HCT116 (cell line): ENCODE results near the gene TKFC. TPM values are rescaled to one million over a fixed set of nuclear protein-coding genes. Genes with fewer than 3 reads are reported as not detected.
A peak's percentile ranks its signal among the peaks of the same experiment; 100 is the strongest.

Experiments used
- ATAC-seq: fragments of 200-7000 bp; cut with Tn5 transposase; 2 replicates; pipeline ENCODE4 v1.9.1; 2020; ENCODE audit warnings: mild to moderate bottlenecking, moderate library complexity
- BruUV-seq: library from RNA; stranded (reverse); fragments of 400-500 nt; replicated peaks from 2 replicates; lab custom pipeline; 2021; lab: Mats Ljungman, UMichigan
- CTCF ChIA-PET: fragments of 300-600 bp; sonication (Branson Sonifier 250); formaldehyde crosslinking; loops from one replicate; lab custom pipeline; 2021; ENCODE audit warnings: antibody characterized with exemption; lab: Charles Lee
- POLR2A ChIA-PET: fragments of 300-600, 350-600 bp; sonication (Branson Sonifier 250); formaldehyde crosslinking; loops from one replicate; lab custom pipeline; 2021; ENCODE audit warnings: antibody characterized with exemption; lab: Charles Lee
- RAD21 ChIA-PET, 2 experiments: fragments of 300-600 bp; sonication (Branson Sonifier 250); formaldehyde crosslinking; loops; one replicate each; lab custom pipeline; 2023; ENCODE audit warnings: low total read pairs in 2 of 2; ENCODE audit not compliant: uncharacterized antibody in 2 of 2, unreplicated experiment in 2 of 2, low non-redundant PET in 1 of 2; lab: Charles Lee
- DNase-seq: peaks from one replicate; pipeline ENCODE4 v3.0.0-alpha.2; 2010; ENCODE audit warnings: low read depth, low spot score
- H2AFZ ChIP-seq: fragments of 200-600 bp; shearing (Covaris generic), sonication (generic); 2 replicates; pipeline ENCODE4 v1.6.1; 2017; ENCODE audit warnings: low read depth, mixed run types, mixed read lengths, antibody characterized with exemption, low read length; ENCODE audit not compliant: poor library complexity, severe bottlenecking
- H3K27ac ChIP-seq: 2 replicates; pipeline ENCODE4 v1.5.1; 2012; ENCODE audit warnings: low read depth, low read length
- H3K27me3 ChIP-seq: fragments of 200-600 bp; sonication (generic); 2 replicates; pipeline ENCODE4 v1.6.1; 2016; ENCODE audit warnings: mixed run types, low read length, mixed read lengths; ENCODE audit not compliant: insufficient read depth
- H3K36me3 ChIP-seq, 2 experiments: fragments of 200-500 bp in 1 of 2; fragments of 200-600 bp in 1 of 2; sonication (Bioruptor generic) in 1 of 2; sonication (generic) in 1 of 2; 2 replicates each; pipeline versions ENCODE4 v1.5.1 to v1.6.1; 2014 to 2016; ENCODE audit warnings: low read length in 2 of 2, inconsistent platforms in 1 of 2, mixed read lengths in 1 of 2, mixed run types in 1 of 2; ENCODE audit not compliant: insufficient read depth in 2 of 2, control insufficient read depth in 1 of 2
- H3K4me1 ChIP-seq, 2 experiments: fragments of 200-600 bp in 1 of 2; sonication (generic) in 1 of 2; 2 replicates each; pipeline versions ENCODE4 v1.5.1 to v1.6.1; 2012 to 2017; ENCODE audit warnings: low read length in 2 of 2, inconsistent platforms in 1 of 2, mild to moderate bottlenecking in 1 of 2, mixed read lengths in 1 of 2, mixed run types in 1 of 2, moderate library complexity in 1 of 2; ENCODE audit not compliant: insufficient read depth in 2 of 2, control insufficient read depth in 1 of 2
- H3K4me2 ChIP-seq: fragments of 200-600 bp; sonication (generic); 2 replicates; pipeline ENCODE4 v1.6.1; 2017; ENCODE audit warnings: mixed run types, low read length, mixed read lengths
- H3K4me3 ChIP-seq, 2 experiments: fragments of 200-600 bp in 1 of 2; sonication (generic) in 1 of 2; replicated peaks in 1 of 2; 2 replicates each; pipeline ENCODE4 v1.5.1; 2011 to 2016; ENCODE audit warnings: low read length in 2 of 2, control low read depth in 1 of 2, low read depth in 1 of 2, mild to moderate bottlenecking in 1 of 2, mixed read lengths in 1 of 2, mixed run types in 1 of 2
- H3K79me2 ChIP-seq: fragments of 200-600 bp; sonication (generic); 2 replicates; pipeline ENCODE4 v1.6.1; 2017; ENCODE audit warnings: mild to moderate bottlenecking, mixed run types, low read length, moderate library complexity, mixed read lengths; ENCODE audit not compliant: insufficient read depth
- H3K9ac ChIP-seq: fragments of 200-600 bp; sonication (generic); 2 replicates; pipeline ENCODE4 v1.6.1; 2016; ENCODE audit warnings: low read length, mixed read lengths
- H3K9me2 ChIP-seq: fragments of 200-600 bp; sonication (generic), shearing (Covaris generic); 2 replicates; pipeline ENCODE4 v1.6.1; 2017; ENCODE audit warnings: mixed run types, mild to moderate bottlenecking, moderate library complexity; ENCODE audit not compliant: insufficient read depth
- H3K9me3 ChIP-seq, 2 experiments: fragments of 200-500 bp in 1 of 2; fragments of 200-600 bp in 1 of 2; sonication (Bioruptor generic) in 1 of 2; sonication (generic) in 1 of 2; 2 replicates each; pipeline ENCODE4 v1.6.1; 2014 to 2017; ENCODE audit warnings: low read length in 2 of 2, mixed read lengths in 2 of 2, inconsistent platforms in 1 of 2, low read depth in 1 of 2, mild to moderate bottlenecking in 1 of 2, mixed run types in 1 of 2, moderate library complexity in 1 of 2; ENCODE audit not compliant: control insufficient read depth in 1 of 2, insufficient read depth in 1 of 2
- H4K20me1 ChIP-seq: fragments of 200-600 bp; sonication (generic), shearing (Covaris generic); 2 replicates; pipeline ENCODE4 v1.6.1; 2017; ENCODE audit warnings: mixed run types, mild to moderate bottlenecking, moderate library complexity; ENCODE audit not compliant: insufficient read depth
- CEBPB ChIP-seq: IDR thresholded peaks from 2 replicates; pipeline ENCODE4 v1.6.1; 2012; ENCODE audit warnings: low read depth
- CTCF ChIP-seq, 3 experiments: fragments of 200-600 bp in 1 of 3; sonication (generic) in 1 of 3; IDR thresholded peaks in 2 of 3; conservative IDR thresholded peaks in 1 of 3; 2 replicates each; pipeline ENCODE4 v1.5.1; 2012 to 2017; ENCODE audit warnings: low read depth in 2 of 3, low read length in 2 of 3, antibody characterized with exemption in 1 of 3, borderline replicate concordance in 1 of 3, control low read depth in 1 of 3, mild to moderate bottlenecking in 1 of 3, mixed read lengths in 1 of 3, mixed run types in 1 of 3, moderate library complexity in 1 of 3; ENCODE audit not compliant: insufficient read depth in 1 of 3
- ELF1 ChIP-seq: IDR thresholded peaks from 2 replicates; pipeline ENCODE4 v1.6.1; 2012; ENCODE audit warnings: low read depth, borderline replicate concordance
- EZH2 ChIP-seq: fragments of 200-600 bp; sonication (generic); IDR thresholded peaks from 2 replicates; pipeline ENCODE4 v1.6.1; 2017; ENCODE audit warnings: antibody characterized with exemption, mixed run types
- EZH2phosphoT487 ChIP-seq: fragments of 200-600 bp; IDR thresholded peaks from 2 replicates; pipeline ENCODE4 v1.6.1; 2018; ENCODE audit warnings: antibody characterized with exemption, borderline replicate concordance
- FOSL1 ChIP-seq: IDR thresholded peaks from 2 replicates; pipeline ENCODE4 v1.6.1; 2012; ENCODE audit warnings: low read depth
- JUND ChIP-seq: IDR thresholded peaks from 2 replicates; pipeline ENCODE4 v1.6.1; 2012
- MAX ChIP-seq: IDR thresholded peaks from 2 replicates; pipeline ENCODE4 v1.6.1; 2012
- POLR2A ChIP-seq: IDR thresholded peaks from 2 replicates; pipeline ENCODE4 v1.7.0; 2011; ENCODE audit warnings: borderline replicate concordance; ENCODE audit not compliant: insufficient read depth, insufficient read length; ENCODE audit errors: extremely low read depth
- POLR2AphosphoS5 ChIP-seq: IDR thresholded peaks from 2 replicates; pipeline ENCODE4 v1.6.1; 2011; ENCODE audit warnings: mild to moderate bottlenecking, low read depth, low read length, moderate library complexity
- RAD21 ChIP-seq: IDR thresholded peaks from 2 replicates; pipeline ENCODE4 v1.6.1; 2012; ENCODE audit warnings: low read depth, mild to moderate bottlenecking
- SIN3A ChIP-seq: IDR thresholded peaks from 2 replicates; pipeline ENCODE4 v1.6.1; 2012; ENCODE audit warnings: low read depth
- SRF ChIP-seq: IDR thresholded peaks from 2 replicates; pipeline ENCODE4 v1.6.1; 2012; ENCODE audit warnings: low read depth
- TCF7L2 ChIP-seq: IDR thresholded peaks from 2 replicates; pipeline ENCODE4 v1.7.0; 2011; ENCODE audit warnings: borderline replicate concordance, inconsistent platforms; ENCODE audit not compliant: insufficient read depth, insufficient read length; ENCODE audit errors: extremely low read depth
- YY1 ChIP-seq: IDR thresholded peaks from 2 replicates; pipeline ENCODE4 v1.6.1; 2011; ENCODE audit warnings: low read length, low read depth, moderate library complexity, mild to moderate bottlenecking; ENCODE audit not compliant: insufficient replicate concordance; ENCODE audit errors: extremely low read depth
- ZNF274 ChIP-seq: fragments of 200-500 bp; sonication (Bioruptor generic); IDR thresholded peaks from 2 replicates; pipeline ENCODE4 v1.6.1; 2014; ENCODE audit warnings: mild to moderate bottlenecking, low read depth, low read length, inconsistent platforms
- intact Hi-C: fragments of 100-400 bp; cut with micrococcal nuclease; formaldehyde crosslinking; loops from 2 replicates; pipeline ENCODE4 v1.10.0; 2022
- total RNA-seq: library from RNA; stranded (reverse); gene quantifications from one replicate; pipeline ENCODE4 v1.2.1, GENCODE V29; 2021; ENCODE audit not compliant: unreplicated experiment
- TF ChIP-seq, protein P1 (sequence below): IDR thresholded peaks from 2 replicates; pipeline ENCODE4 v1.6.1; 2011; ENCODE audit warnings: mild to moderate bottlenecking, low read length, moderate library complexity; ENCODE audit not compliant: insufficient replicate concordance; ENCODE audit errors: extremely low read depth
- TF ChIP-seq, protein P2 (sequence below): IDR thresholded peaks from 2 replicates; pipeline ENCODE4 v1.6.1; 2012; ENCODE audit warnings: low read depth

The TKFC gene
- total RNA-seq, 1 experiment from 2014 or later = 156 TPM

DNA sequence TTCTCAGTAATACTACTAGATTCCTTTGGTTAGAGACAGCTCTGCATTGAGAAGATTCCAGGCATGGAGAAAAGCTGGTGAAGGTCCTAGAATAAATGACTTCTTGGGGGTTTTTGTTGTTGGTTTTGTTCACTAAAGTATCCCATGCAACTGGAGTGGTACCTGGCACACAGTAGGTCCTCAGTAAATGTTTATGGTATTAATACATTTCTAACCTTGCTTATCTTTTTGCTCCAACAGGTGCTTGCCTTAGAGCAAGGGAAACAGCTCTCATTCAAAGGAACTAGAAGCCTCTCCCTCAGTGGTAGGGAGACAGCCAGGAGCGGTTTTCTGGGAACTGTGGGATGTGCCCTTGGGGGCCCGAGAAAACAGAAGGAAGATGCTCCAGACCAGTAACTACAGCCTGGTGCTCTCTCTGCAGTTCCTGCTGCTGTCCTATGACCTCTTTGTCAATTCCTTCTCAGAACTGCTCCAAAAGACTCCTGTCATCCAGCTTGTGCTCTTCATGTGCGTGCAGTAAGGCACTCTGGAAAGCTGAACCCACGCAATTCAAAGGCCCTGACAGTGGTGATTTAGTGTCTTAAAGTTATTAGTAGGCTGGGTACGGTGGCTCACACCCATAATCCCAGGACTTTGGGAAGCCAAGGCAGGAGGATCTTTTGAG is 31.1 kb downstream of the TKFC start:
- H3K27ac ChIP-seq = no peak overlapping the region
- H4K20me1 ChIP-seq = 0 out of 2 replicates have a peak, but pooled peaks cover 5% of the 10 kb centered on the region
- H3K79me2 ChIP-seq = peaks cover 35% of the 10 kb centered on the region
- H3K9me2 ChIP-seq = no peaks in the 10 kb centered on the region
- intact Hi-C loops = no loop called here
- DNase-seq = no peak
- H2AFZ ChIP-seq = no peak overlapping the region
- BruUV-seq = no TSS peak
- H3K27me3 ChIP-seq = no peaks in the 10 kb centered on the region
- H3K4me3 ChIP-seq = peak overlapping the region in 1 of 2 experiments; percentile 89; a peak in 1 of 4 replicates
- peaks cover 26 to 42% of the 10 kb centered on the region in 2 experiments for H3K36me3 ChIP-seq
- no peaks in the 10 kb centered on the region for H3K9me3 ChIP-seq
- H3K4me2 ChIP-seq = peak overlapping the region; percentile 94; the same call in 1 of the 2 replicates
- ATAC-seq = no peak
- TF ChIP-seq SIN3A (no peak), CTCF (IDR thresholded peaks at IDR 0.05 in 2 of 3, conservative IDR thresholded peaks at IDR 0.05 in 1 of 3; ENCODE audit: borderline replicate concordance in 1 of 3, insufficient read depth in 1 of 3, low read depth in 2 of 3, low read length in 2 of 3) (no peak), SRF (no peak), FOSL1 (no peak), ZNF274 (no peak), POLR2AphosphoS5 (no peak), MAX (no peak), EZH2phosphoT487 (no peak), TCF7L2 (no peak), JUND (no peak), CEBPB (no peak), POLR2A (no peak), EZH2 (no peak), ELF1 (no peak), RAD21 (no peak), YY1 (no peak)
- TF ChIP-seq, protein P1, sequence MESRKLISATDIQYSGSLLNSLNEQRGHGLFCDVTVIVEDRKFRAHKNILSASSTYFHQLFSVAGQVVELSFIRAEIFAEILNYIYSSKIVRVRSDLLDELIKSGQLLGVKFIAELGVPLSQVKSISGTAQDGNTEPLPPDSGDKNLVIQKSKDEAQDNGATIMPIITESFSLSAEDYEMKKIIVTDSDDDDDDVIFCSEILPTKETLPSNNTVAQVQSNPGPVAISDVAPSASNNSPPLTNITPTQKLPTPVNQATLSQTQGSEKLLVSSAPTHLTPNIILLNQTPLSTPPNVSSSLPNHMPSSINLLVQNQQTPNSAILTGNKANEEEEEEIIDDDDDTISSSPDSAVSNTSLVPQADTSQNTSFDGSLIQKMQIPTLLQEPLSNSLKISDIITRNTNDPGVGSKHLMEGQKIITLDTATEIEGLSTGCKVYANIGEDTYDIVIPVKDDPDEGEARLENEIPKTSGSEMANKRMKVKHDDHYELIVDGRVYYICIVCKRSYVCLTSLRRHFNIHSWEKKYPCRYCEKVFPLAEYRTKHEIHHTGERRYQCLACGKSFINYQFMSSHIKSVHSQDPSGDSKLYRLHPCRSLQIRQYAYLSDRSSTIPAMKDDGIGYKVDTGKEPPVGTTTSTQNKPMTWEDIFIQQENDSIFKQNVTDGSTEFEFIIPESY = no peak
- TF ChIP-seq, protein P2, sequence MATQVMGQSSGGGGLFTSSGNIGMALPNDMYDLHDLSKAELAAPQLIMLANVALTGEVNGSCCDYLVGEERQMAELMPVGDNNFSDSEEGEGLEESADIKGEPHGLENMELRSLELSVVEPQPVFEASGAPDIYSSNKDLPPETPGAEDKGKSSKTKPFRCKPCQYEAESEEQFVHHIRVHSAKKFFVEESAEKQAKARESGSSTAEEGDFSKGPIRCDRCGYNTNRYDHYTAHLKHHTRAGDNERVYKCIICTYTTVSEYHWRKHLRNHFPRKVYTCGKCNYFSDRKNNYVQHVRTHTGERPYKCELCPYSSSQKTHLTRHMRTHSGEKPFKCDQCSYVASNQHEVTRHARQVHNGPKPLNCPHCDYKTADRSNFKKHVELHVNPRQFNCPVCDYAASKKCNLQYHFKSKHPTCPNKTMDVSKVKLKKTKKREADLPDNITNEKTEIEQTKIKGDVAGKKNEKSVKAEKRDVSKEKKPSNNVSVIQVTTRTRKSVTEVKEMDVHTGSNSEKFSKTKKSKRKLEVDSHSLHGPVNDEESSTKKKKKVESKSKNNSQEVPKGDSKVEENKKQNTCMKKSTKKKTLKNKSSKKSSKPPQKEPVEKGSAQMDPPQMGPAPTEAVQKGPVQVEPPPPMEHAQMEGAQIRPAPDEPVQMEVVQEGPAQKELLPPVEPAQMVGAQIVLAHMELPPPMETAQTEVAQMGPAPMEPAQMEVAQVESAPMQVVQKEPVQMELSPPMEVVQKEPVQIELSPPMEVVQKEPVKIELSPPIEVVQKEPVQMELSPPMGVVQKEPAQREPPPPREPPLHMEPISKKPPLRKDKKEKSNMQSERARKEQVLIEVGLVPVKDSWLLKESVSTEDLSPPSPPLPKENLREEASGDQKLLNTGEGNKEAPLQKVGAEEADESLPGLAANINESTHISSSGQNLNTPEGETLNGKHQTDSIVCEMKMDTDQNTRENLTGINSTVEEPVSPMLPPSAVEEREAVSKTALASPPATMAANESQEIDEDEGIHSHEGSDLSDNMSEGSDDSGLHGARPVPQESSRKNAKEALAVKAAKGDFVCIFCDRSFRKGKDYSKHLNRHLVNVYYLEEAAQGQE = no peak
- POLR2A ChIA-PET = interaction anchor here (0.6 to 5.0 kb wide), 2 partner anchors 27 to 28 kb away, joined by 3 to 45 read pairs; no protein-coding TSS in a partner anchor
- H3K4me1 ChIP-seq = peaks cover 0 to 22% of the 10 kb centered on the region in 2 experiments; a peak in 2 of 4 replicates
- RAD21 ChIA-PET = no interaction called here
- CTCF ChIA-PET = interaction anchor here (2.9 kb wide), 1 partner anchor 28 kb away, joined by 17 read pairs; no protein-coding TSS in a partner anchor
- no peak overlapping the region for H3K9ac ChIP-seq
